SU-DHL-6 (cell line): ENCODE results near the gene DLG4.
"Not testable (repeated sequence)": the region's sequence is repeated elsewhere in the genome, so short reads cannot be mapped to it uniquely, and the experiment has no call there.

ENCODE experiments used
- EZH2phosphoT487 ChIP-seq: fragments of 200-600 bp; sonication (generic), shearing (Covaris generic); conservative IDR thresholded peaks from 2 replicates; pipeline ENCODE4 v1.6.1; 2018; ENCODE audit warnings: mild to moderate bottlenecking, antibody characterized with exemption, low read length, moderate library complexity, mixed read lengths
- TF ChIP-seq, protein P1 (sequence below): fragments of 200-600 bp; sonication (generic); IDR thresholded peaks from one replicate; pipeline ENCODE4 v1.5.1; 2017; ENCODE audit warnings: antibody characterized with exemption, mild to moderate bottlenecking, low read length, moderate library complexity; ENCODE audit not compliant: insufficient read depth, poor library complexity, severe bottlenecking

DNA sequence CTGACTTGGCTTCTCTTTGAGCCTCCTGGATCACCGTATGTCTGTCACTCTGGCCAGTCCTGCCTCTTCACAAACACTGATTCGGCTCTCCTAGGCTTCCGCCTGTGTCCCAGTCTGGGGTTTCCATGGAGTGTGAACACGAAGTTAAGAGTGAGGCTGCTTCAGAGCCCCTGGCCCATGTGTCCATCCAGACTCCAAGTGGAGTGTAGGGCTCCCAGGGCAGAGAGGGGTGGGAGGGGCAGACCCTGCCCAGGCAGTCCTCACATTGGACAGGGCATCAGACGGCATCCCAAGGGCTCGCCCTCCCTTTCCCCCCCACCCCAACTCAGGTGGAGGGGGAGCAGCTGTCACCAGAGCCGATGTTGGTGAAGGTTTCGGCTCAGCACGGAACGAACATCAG is 24.2 kb upstream of the DLG4 start:
- TF ChIP-seq, protein P1, sequence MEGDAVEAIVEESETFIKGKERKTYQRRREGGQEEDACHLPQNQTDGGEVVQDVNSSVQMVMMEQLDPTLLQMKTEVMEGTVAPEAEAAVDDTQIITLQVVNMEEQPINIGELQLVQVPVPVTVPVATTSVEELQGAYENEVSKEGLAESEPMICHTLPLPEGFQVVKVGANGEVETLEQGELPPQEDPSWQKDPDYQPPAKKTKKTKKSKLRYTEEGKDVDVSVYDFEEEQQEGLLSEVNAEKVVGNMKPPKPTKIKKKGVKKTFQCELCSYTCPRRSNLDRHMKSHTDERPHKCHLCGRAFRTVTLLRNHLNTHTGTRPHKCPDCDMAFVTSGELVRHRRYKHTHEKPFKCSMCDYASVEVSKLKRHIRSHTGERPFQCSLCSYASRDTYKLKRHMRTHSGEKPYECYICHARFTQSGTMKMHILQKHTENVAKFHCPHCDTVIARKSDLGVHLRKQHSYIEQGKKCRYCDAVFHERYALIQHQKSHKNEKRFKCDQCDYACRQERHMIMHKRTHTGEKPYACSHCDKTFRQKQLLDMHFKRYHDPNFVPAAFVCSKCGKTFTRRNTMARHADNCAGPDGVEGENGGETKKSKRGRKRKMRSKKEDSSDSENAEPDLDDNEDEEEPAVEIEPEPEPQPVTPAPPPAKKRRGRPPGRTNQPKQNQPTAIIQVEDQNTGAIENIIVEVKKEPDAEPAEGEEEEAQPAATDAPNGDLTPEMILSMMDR, result not testable (repeated sequence)
- TF ChIP-seq EZH2phosphoT487, result not testable (repeated sequence)
